ENCODE results near the gene IL31RA. TPM values are rescaled to one million over a fixed set of nuclear protein-coding genes. Genes with fewer than 3 reads are reported as not detected.

Gene IL31RA
- total and polyA plus RNA-seq, 2 of the 13 experiments (the other 11 are each of a cell fraction or from before 2014, with no cell fraction given): not detected

DNA sequence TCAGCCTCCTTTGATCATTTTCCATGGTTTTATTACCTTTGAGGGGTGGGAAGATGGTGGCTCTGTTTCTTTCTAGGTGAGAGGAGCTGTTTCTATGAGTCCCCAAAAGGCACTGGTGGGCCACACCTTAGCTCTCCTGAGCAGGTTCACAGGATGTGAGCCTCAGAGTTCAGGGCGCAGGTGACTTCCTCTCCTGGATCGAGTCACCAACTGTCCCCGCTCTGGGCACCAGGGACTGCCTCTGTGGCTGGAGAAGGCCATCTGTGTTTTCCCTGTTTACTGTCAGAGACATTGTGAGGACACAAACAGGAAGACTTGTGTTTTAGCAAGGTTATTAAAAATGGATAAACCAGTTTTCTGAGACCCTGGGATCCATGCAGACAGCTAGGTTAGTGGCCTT is 68.5 kb downstream of the IL31RA start:
- ATAC-seq (no peak), DNase-seq (ENCODE audit: low spot score) (no peak), FAIRE-seq (no peak)
- no peaks in the 10 kb centered on the region; a peak in 3 of 5 replicates for H3K27me3 ChIP-seq (ENCODE audit: control insufficient read depth in 1 of 2, insufficient read depth in 2 of 2, low read length in 2 of 2)
- in situ Hi-C loops (cut with HindIII; ENCODE audit: extremely low pct_ligation_motif_present, low pct_unique_long_range_greater_than_20kb) (no loop called here), intact Hi-C loops (cut with micrococcal nuclease; ENCODE audit: unreplicated experiment) (no loop called here)
- H3K9ac ChIP-seq (ENCODE audit: insufficient read depth, low read depth, low read length): no peak overlapping the region
- no peaks in the 10 kb centered on the region for H3K36me3 ChIP-seq (replicated peaks in 1 of 2; ENCODE audit: control insufficient read depth in 1 of 2, insufficient read depth in 2 of 2, low read length in 2 of 2)
- BruUV-seq (replicated peaks): no TSS peak
- CTCF ChIA-PET (ENCODE audit: low intra/inter-chr PET ratio, low total read pairs): no interaction called here
- no peak overlapping the region for H3K4me3 ChIP-seq (replicated peaks in 1 of 3; ENCODE audit: insufficient read depth in 1 of 3, low read depth in 2 of 3, low read length in 3 of 3)
- peaks cover 58% of the 10 kb centered on the region for H3K4me1 ChIP-seq (ENCODE audit: insufficient read depth, low read length)
- H4K20me1 ChIP-seq (ENCODE audit: insufficient read depth, low read length): no peaks in the 10 kb centered on the region
- 79% methylated on average over 3 of the region's 3 CpGs for WGBS (ENCODE audit: low lambda C conversion rate)
- H3K27ac ChIP-seq (ENCODE audit: extremely low read length, insufficient read depth, low read length): no peak overlapping the region
- POLR2A ChIA-PET: no interaction called here
- H3K9me3 ChIP-seq (ENCODE audit: low read length): no peaks in the 10 kb centered on the region
- no peak overlapping the region for H2AFZ ChIP-seq (ENCODE audit: low read length)
- no peak overlapping the region for H3K4me2 ChIP-seq (ENCODE audit: low read depth, low read length)
- no peaks in the 10 kb centered on the region for H3K79me2 ChIP-seq (ENCODE audit: insufficient read depth, low read length)
- TF ChIP-seq KLF13 (CRISPR knock-in tag; IDR thresholded peaks at IDR 0.05): no peak
- TF ChIP-seq GATAD1 (CRISPR knock-in tag; IDR thresholded peaks at IDR 0.05): no peak
- TF ChIP-seq KLF12 (CRISPR knock-in tag; IDR thresholded peaks at IDR 0.05; ENCODE audit: borderline replicate concordance): no peak
- TF ChIP-seq, protein P1, sequence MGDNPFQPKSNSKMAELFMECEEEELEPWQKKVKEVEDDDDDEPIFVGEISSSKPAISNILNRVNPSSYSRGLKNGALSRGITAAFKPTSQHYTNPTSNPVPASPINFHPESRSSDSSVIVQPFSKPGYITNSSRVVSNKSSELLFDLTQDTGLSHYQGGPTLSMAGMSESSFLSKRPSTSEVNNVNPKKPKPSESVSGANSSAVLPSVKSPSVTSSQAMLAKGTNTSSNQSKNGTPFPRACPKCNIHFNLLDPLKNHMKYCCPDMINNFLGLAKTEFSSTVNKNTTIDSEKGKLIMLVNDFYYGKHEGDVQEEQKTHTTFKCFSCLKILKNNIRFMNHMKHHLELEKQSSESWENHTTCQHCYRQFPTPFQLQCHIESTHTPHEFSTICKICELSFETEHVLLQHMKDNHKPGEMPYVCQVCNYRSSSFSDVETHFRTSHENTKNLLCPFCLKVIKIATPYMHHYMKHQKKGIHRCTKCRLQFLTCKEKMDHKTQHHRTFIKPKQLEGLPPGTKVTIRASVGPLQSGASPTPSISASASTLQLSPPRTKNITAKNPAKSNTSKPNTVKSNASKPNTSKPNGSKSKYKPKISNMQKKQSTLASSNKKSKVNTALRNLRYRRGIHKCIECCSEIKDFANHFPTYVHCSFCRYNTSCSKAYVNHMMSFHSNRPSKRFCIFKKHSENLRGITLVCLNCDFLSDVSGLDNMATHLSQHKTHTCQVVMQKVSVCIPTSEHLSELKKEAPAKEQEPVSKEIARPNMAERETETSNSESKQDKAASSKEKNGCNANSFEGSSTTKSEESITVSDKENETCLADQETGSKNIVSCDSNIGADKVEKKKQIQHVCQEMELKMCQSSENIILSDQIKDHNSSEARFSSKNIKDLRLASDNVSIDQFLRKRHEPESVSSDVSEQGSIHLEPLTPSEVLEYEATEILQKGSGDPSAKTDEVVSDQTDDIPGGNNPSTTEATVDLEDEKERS (CRISPR knock-in tag; IDR thresholded peaks at IDR 0.05): no peak
- TF ChIP-seq TMF1 (CRISPR knock-in tag; IDR thresholded peaks at IDR 0.05; ENCODE audit: low read depth): no peak
- no peak for TF ChIP-seq NFE2 (CRISPR knock-in tag; IDR thresholded peaks at IDR 0.05)
- TF ChIP-seq DR1 (CRISPR knock-in tag; IDR thresholded peaks at IDR 0.05): no peak
- TF ChIP-seq, protein P2, sequence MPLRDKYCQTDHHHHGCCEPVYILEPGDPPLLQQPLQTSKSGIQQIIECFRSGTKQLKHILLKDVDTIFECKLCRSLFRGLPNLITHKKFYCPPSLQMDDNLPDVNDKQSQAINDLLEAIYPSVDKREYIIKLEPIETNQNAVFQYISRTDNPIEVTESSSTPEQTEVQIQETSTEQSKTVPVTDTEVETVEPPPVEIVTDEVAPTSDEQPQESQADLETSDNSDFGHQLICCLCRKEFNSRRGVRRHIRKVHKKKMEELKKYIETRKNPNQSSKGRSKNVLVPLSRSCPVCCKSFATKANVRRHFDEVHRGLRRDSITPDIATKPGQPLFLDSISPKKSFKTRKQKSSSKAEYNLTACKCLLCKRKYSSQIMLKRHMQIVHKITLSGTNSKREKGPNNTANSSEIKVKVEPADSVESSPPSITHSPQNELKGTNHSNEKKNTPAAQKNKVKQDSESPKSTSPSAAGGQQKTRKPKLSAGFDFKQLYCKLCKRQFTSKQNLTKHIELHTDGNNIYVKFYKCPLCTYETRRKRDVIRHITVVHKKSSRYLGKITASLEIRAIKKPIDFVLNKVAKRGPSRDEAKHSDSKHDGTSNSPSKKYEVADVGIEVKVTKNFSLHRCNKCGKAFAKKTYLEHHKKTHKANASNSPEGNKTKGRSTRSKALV (CRISPR knock-in tag; IDR thresholded peaks at IDR 0.05): no peak
- TF ChIP-seq, protein P3, sequence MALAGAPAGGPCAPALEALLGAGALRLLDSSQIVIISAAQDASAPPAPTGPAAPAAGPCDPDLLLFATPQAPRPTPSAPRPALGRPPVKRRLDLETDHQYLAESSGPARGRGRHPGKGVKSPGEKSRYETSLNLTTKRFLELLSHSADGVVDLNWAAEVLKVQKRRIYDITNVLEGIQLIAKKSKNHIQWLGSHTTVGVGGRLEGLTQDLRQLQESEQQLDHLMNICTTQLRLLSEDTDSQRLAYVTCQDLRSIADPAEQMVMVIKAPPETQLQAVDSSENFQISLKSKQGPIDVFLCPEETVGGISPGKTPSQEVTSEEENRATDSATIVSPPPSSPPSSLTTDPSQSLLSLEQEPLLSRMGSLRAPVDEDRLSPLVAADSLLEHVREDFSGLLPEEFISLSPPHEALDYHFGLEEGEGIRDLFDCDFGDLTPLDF (CRISPR knock-in tag; IDR thresholded peaks at IDR 0.05): no peak
- TF ChIP-seq NR2F6 (IDR thresholded peaks at IDR 0.05): no peak
- no peak for TF ChIP-seq NR2F6 (CRISPR knock-in tag; IDR thresholded peaks at IDR 0.05)
- TF ChIP-seq, protein P4, sequence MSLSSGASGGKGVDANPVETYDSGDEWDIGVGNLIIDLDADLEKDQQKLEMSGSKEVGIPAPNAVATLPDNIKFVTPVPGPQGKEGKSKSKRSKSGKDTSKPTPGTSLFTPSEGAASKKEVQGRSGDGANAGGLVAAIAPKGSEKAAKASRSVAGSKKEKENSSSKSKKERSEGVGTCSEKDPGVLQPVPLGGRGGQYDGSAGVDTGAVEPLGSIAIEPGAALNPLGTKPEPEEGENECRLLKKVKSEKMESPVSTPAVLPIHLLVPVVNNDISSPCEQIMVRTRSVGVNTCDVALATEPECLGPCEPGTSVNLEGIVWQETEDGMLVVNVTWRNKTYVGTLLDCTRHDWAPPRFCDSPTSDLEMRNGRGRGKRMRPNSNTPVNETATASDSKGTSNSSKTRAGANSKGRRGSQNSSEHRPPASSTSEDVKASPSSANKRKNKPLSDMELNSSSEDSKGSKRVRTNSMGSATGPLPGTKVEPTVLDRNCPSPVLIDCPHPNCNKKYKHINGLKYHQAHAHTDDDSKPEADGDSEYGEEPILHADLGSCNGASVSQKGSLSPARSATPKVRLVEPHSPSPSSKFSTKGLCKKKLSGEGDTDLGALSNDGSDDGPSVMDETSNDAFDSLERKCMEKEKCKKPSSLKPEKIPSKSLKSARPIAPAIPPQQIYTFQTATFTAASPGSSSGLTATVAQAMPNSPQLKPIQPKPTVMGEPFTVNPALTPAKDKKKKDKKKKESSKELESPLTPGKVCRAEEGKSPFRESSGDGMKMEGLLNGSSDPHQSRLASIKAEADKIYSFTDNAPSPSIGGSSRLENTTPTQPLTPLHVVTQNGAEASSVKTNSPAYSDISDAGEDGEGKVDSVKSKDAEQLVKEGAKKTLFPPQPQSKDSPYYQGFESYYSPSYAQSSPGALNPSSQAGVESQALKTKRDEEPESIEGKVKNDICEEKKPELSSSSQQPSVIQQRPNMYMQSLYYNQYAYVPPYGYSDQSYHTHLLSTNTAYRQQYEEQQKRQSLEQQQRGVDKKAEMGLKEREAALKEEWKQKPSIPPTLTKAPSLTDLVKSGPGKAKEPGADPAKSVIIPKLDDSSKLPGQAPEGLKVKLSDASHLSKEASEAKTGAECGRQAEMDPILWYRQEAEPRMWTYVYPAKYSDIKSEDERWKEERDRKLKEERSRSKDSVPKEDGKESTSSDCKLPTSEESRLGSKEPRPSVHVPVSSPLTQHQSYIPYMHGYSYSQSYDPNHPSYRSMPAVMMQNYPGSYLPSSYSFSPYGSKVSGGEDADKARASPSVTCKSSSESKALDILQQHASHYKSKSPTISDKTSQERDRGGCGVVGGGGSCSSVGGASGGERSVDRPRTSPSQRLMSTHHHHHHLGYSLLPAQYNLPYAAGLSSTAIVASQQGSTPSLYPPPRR (CRISPR knock-in tag; IDR thresholded peaks at IDR 0.05; ENCODE audit: borderline replicate concordance): no peak
- TF ChIP-seq, protein P5, sequence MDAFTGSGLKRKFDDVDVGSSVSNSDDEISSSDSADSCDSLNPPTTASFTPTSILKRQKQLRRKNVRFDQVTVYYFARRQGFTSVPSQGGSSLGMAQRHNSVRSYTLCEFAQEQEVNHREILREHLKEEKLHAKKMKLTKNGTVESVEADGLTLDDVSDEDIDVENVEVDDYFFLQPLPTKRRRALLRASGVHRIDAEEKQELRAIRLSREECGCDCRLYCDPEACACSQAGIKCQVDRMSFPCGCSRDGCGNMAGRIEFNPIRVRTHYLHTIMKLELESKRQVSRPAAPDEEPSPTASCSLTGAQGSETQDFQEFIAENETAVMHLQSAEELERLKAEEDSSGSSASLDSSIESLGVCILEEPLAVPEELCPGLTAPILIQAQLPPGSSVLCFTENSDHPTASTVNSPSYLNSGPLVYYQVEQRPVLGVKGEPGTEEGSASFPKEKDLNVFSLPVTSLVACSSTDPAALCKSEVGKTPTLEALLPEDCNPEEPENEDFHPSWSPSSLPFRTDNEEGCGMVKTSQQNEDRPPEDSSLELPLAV (CRISPR knock-in tag; conservative IDR thresholded peaks at IDR 0.05; ENCODE audit: low read depth): no peak

Data from HepG2 (cell line).